Cardiac fibroblast (primary cell): ENCODE results near the gene TACR3.
"Not testable (repeated sequence)": the region's sequence is repeated elsewhere in the genome, so short reads cannot be mapped to it uniquely, and the experiment has no call there.

Source experiments
- DNase-seq, 2 donors: peaks; one replicate each; pipeline versions ENCODE4 v3.0.0 to v3.0.0-alpha.2; 2010; ENCODE audit warnings: low read depth in 2 of 2
- H3K4me3 ChIP-seq, 2 donors: replicated peaks in 1 of 2; 1 replicate in 1 of 2; 2 replicates in 1 of 2; pipeline ENCODE4 v1.5.1; 2011; ENCODE audit warnings: low read depth in 2 of 2, low read length in 2 of 2, mild to moderate bottlenecking in 2 of 2, moderate library complexity in 1 of 2
- TF ChIP-seq, protein P1 (sequence below): IDR thresholded peaks from one replicate; pipeline ENCODE4 v1.5.1; 2011; ENCODE audit warnings: low read depth, mild to moderate bottlenecking, low read length, inconsistent platforms

TACR3 gene

DNA sequence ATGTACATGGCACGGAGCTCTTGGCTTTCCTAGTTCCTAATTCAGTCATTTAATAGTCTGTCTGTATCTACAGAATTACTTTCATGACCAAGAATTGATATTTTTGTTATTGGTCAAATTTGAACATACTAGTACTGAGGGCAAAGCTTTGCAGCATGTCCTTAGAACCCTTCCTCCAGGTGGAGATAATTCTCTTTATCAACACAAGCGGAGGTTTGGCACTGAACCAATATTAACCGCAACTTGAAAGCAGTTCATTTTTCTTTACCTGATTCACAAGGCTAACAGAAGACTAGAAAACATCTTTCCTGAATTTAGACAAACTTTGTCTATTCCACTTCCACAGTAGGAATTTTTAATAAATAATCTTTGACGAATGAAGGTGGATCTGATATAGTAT lies 73.8 kb downstream of the TACR3 start:
- no peak overlapping the region for H3K4me3 ChIP-seq
- TF ChIP-seq, protein P1, sequence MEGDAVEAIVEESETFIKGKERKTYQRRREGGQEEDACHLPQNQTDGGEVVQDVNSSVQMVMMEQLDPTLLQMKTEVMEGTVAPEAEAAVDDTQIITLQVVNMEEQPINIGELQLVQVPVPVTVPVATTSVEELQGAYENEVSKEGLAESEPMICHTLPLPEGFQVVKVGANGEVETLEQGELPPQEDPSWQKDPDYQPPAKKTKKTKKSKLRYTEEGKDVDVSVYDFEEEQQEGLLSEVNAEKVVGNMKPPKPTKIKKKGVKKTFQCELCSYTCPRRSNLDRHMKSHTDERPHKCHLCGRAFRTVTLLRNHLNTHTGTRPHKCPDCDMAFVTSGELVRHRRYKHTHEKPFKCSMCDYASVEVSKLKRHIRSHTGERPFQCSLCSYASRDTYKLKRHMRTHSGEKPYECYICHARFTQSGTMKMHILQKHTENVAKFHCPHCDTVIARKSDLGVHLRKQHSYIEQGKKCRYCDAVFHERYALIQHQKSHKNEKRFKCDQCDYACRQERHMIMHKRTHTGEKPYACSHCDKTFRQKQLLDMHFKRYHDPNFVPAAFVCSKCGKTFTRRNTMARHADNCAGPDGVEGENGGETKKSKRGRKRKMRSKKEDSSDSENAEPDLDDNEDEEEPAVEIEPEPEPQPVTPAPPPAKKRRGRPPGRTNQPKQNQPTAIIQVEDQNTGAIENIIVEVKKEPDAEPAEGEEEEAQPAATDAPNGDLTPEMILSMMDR = no peak
- DNase-seq = no peak

- TF ChIP-seq, protein P1 = no peak
Measured at GRCh38 chr4:103634236-103634635, 85.5 kb downstream of the TACR3 start.

DNA sequence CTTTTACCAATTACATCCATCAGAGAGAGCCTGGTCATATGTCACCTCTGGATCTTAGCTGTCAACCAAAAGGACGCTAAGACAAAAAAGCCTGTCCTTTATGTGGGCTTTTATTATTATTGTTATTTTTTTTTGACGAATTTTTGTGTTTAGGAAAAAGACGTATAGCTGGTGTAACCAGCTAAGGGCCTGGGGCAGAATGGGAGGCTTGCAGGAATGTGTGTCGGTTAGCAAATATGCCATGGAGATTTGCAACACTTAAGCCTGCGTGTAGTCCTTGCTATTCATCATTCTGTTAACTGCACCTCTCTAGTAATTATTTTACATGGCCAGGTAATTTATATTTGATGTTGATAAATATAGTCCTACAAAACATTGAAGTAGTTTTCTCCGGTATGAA lies 93.5 kb downstream of the TACR3 start:
- TF ChIP-seq, protein P1 = no peak
- H3K4me3 ChIP-seq = no peak overlapping the region
- DNase-seq = no peak

More at GRCh38 chr4:103634236-103634635, 85.5 kb downstream of the TACR3 start:
- no peak overlapping the region for H3K4me3 ChIP-seq
- no peak for DNase-seq

GRCh38 chr4:103591841-103592240 lies 127.9 kb downstream of the TACR3 start:
- no peak for DNase-seq
- H3K4me3 ChIP-seq = no peak overlapping the region
- TF ChIP-seq, protein P1 = no peak

- TF ChIP-seq, protein P1 = no peak
- H3K4me3 ChIP-seq = no peak overlapping the region
- DNase-seq = no peak
Measured at GRCh38 chr4:103567591-103567990, 152.2 kb downstream of the TACR3 start.

- not testable (repeated sequence) for DNase-seq, H3K4me3 ChIP-seq
Measured at GRCh38 chr4:103559178-103559577, 160.6 kb downstream of the TACR3 start.
